Neuronal stem cell (in vitro differentiated cells): Measurements from ENCODE around the gene SHANK3.
A peak's percentile ranks its signal among the peaks of the same experiment; 100 is the strongest.

Experiments
- DNase-seq: peaks from one replicate; pipeline ENCODE4 v3.0.0-alpha.2; 2013; ENCODE audit warnings: low spot score
- H2AFZ ChIP-seq: one replicate; pipeline ENCODE4 v1.6.1; 2013; ENCODE audit warnings: mild to moderate bottlenecking, low read length, inconsistent platforms
- H2AK5ac ChIP-seq: 2 replicates; pipeline ENCODE4 v1.6.1; 2013; ENCODE audit warnings: low read depth, mild to moderate bottlenecking, inconsistent platforms, low read length, moderate library complexity, mixed read lengths
- H2BK120ac ChIP-seq: 2 replicates; pipeline ENCODE4 v1.6.1; 2013; ENCODE audit warnings: low read depth, mild to moderate bottlenecking, inconsistent platforms, low read length, moderate library complexity, mixed read lengths
- H2BK12ac ChIP-seq: one replicate; pipeline ENCODE4 v1.6.1; 2013; ENCODE audit warnings: low read length, inconsistent platforms
- H2BK15ac ChIP-seq: 2 replicates; pipeline ENCODE4 v1.6.1; 2013; ENCODE audit warnings: mild to moderate bottlenecking, low read length, inconsistent platforms, mixed read lengths
- H2BK5ac ChIP-seq: one replicate; pipeline ENCODE4 v1.6.1; 2013; ENCODE audit warnings: inconsistent platforms, mild to moderate bottlenecking, low read length, moderate library complexity
- H3K14ac ChIP-seq: one replicate; pipeline ENCODE4 v1.6.1; 2013; ENCODE audit warnings: low read length, inconsistent platforms
- H3K18ac ChIP-seq: 2 replicates; pipeline ENCODE4 v1.6.1; 2013; ENCODE audit warnings: low read length, inconsistent platforms
- H3K23ac ChIP-seq: 2 replicates; pipeline ENCODE4 v1.6.1; 2013; ENCODE audit warnings: low read depth, mild to moderate bottlenecking, mixed read lengths, low read length, inconsistent platforms; ENCODE audit not compliant: poor library complexity
- H3K27ac ChIP-seq: replicated peaks from 3 replicates; pipeline ENCODE4 v1.5.1; 2013; ENCODE audit warnings: low read length, inconsistent platforms
- H3K27me3 ChIP-seq, 3 experiments: 2 replicates each; pipeline ENCODE4 v1.6.1; 2013; ENCODE audit warnings: low read length in 3 of 3, mild to moderate bottlenecking in 2 of 3, inconsistent platforms in 1 of 3, low read depth in 1 of 3, mixed read lengths in 1 of 3, moderate library complexity in 1 of 3; ENCODE audit not compliant: control insufficient read depth in 3 of 3, insufficient read depth in 3 of 3
- H3K36me3 ChIP-seq, 2 donors: replicated peaks in 1 of 2; 2 replicates each; pipeline ENCODE4 v1.6.1; 2013; ENCODE audit warnings: low read length in 2 of 2; ENCODE audit not compliant: control insufficient read depth in 2 of 2, insufficient read depth in 2 of 2
- H3K4ac ChIP-seq: 2 replicates; pipeline ENCODE4 v1.6.1; 2013; ENCODE audit warnings: inconsistent platforms, mild to moderate bottlenecking, low read length, moderate library complexity
- H3K4me1 ChIP-seq, 2 donors: 1 replicate in 1 of 2; 2 replicates in 1 of 2; pipeline ENCODE4 v1.6.1; 2013; ENCODE audit warnings: low read length in 2 of 2, low read depth in 1 of 2; ENCODE audit not compliant: control insufficient read depth in 2 of 2, insufficient read depth in 1 of 2
- H3K4me2 ChIP-seq: one replicate; pipeline ENCODE4 v1.6.1; 2013; ENCODE audit warnings: mild to moderate bottlenecking, low read length, inconsistent platforms; ENCODE audit not compliant: insufficient read depth, poor library complexity, severe bottlenecking
- H3K4me3 ChIP-seq, 2 donors: 2 replicates each; pipeline ENCODE4 v1.5.1; 2013; ENCODE audit warnings: low read length in 2 of 2, mild to moderate bottlenecking in 2 of 2, inconsistent platforms in 1 of 2, moderate library complexity in 1 of 2
- H3K79me1 ChIP-seq: one replicate; pipeline ENCODE4 v1.6.1; 2013; ENCODE audit warnings: low read depth, mild to moderate bottlenecking, inconsistent platforms, low read length, moderate library complexity
- H3K9ac ChIP-seq: one replicate; pipeline ENCODE4 v1.6.1; 2013; ENCODE audit warnings: mild to moderate bottlenecking, low read depth, low read length, inconsistent platforms; ENCODE audit not compliant: poor library complexity
- H3K9me3 ChIP-seq, 2 donors: replicated peaks in 1 of 2; 2 replicates each; pipeline versions ENCODE3 to v1.6.1; 2013; ENCODE audit warnings: low read length in 2 of 2, mild to moderate bottlenecking in 2 of 2, inconsistent platforms in 1 of 2, low read depth in 1 of 2, mixed read lengths in 1 of 2, moderate library complexity in 1 of 2; ENCODE audit not compliant: control insufficient read depth in 2 of 2, insufficient read depth in 1 of 2
- H4K8ac ChIP-seq: one replicate; pipeline ENCODE4 v1.6.1; 2013; ENCODE audit warnings: low read depth, mild to moderate bottlenecking, inconsistent platforms, low read length, moderate library complexity
- H4K91ac ChIP-seq: one replicate; pipeline ENCODE4 v1.6.1; 2013; ENCODE audit warnings: low read length, low read depth, mild to moderate bottlenecking, inconsistent platforms; ENCODE audit not compliant: poor library complexity
- WGBS, 2 donors: extraction: QIAGEN DNeasy Blood & Tissue Kit; methylation state at CpG; one replicate each; pipeline ENCODE4 v1.1.7; 2013; ENCODE audit warnings: missing lambda C conversion rate in 2 of 2, mixed read lengths in 1 of 2; ENCODE audit not compliant: insufficient read length in 2 of 2, insufficient replicate concordance in 1 of 2; ENCODE audit errors: extremely low coverage in 2 of 2; 5-methylcytosine and 5-hydroxymethylcytosine counted together

SHANK3 gene

DNA sequence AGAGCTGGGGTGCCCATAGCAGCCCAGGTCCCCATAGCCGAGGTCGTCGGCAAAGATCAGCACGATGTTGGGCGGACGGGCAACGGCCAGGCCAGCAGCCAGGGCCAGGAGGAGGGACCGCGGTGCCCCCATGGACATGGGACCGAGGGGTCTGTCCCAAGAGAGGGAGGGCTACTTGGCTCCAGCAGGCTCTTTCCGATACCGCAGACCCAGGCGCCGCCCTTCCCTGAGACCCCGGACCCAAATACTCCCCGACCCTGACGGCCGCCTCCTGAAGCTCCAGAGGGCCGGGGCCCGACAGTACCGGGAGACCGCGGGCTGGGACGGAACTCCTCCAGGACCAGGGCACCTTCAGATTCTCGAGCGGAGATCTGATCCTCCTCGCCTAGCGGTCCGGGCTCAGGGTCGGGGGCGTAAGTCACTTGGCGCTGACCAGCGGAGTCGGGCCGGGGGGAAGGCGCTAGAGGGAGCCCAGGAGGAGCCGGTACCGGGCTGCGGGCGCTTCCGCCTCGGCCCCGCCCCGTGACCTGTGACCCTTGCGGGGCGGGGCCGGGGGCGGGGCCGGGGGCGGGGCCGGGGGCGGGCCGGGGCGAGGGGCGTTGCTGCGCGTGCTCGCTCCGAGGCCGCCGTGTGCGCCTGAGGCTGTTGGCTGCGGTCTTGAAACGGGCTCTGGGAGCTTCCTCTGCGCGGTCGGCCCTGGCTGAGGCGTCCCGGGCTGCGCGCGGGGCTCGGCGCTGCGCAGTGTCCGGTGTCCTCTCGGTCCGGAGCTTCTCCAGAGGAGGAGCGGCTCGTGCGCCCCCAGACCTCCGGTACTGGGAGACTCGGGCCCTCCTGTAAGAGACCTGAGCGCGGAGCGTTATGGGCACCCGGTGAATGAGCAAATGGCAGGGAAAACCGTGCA is 44.7 kb upstream of the SHANK3 start, which contains the start of gene ARSA:
Gene ARSA (minus strand): TSS at position 511 of the 901 bp plus-strand sequence. CDS start 373 bp downstream, at position 138.
- peak within 1 kb of the TSS; percentile 92 for H2AK5ac ChIP-seq
- H3K36me3 ChIP-seq = no peaks in the 10 kb centered on the region
- no peak within 1 kb of the TSS for H4K8ac ChIP-seq
- H4K91ac ChIP-seq = no peak within 1 kb of the TSS
- H3K27ac ChIP-seq = no peak within 1 kb of the TSS
- no CpG with 5 or more reads among the region's 88 CpGs for WGBS, 2 donors
- peak within 1 kb of the TSS; percentile 32 for H3K4ac ChIP-seq
- peaks cover 2% of the 10 kb centered on the region for H3K79me1 ChIP-seq
- no peak within 1 kb of the TSS for H2BK120ac ChIP-seq
- H3K9ac ChIP-seq = peak within 1 kb of the TSS; percentile 95
- peak within 1 kb of the TSS; percentile 98 for H2AFZ ChIP-seq
- peak within 1 kb of the TSS; percentile 93 for H2BK15ac ChIP-seq
- H3K18ac ChIP-seq = peak within 1 kb of the TSS; percentile 98
- peaks cover 0 to 6% (median 0%) of the 10 kb centered on the region in 3 experiments for H3K27me3 ChIP-seq
- H3K4me3 ChIP-seq = peak within 1 kb of the TSS; percentile 91 to 94
- H3K4me2 ChIP-seq = peak within 1 kb of the TSS; percentile 99
- peak within 1 kb of the TSS; percentile 94 for H3K14ac ChIP-seq
- DNase-seq = peak; percentile 82
- peak within 1 kb of the TSS; percentile 70 for H2BK12ac ChIP-seq
- H3K23ac ChIP-seq = peak within 1 kb of the TSS; percentile 93
- H3K9me3 ChIP-seq = no peaks in the 10 kb centered on the region
- H3K4me1 ChIP-seq = peaks cover 11 to 13% of the 10 kb centered on the region in 2 donors
- peak within 1 kb of the TSS; percentile 62 for H2BK5ac ChIP-seq

DNA sequence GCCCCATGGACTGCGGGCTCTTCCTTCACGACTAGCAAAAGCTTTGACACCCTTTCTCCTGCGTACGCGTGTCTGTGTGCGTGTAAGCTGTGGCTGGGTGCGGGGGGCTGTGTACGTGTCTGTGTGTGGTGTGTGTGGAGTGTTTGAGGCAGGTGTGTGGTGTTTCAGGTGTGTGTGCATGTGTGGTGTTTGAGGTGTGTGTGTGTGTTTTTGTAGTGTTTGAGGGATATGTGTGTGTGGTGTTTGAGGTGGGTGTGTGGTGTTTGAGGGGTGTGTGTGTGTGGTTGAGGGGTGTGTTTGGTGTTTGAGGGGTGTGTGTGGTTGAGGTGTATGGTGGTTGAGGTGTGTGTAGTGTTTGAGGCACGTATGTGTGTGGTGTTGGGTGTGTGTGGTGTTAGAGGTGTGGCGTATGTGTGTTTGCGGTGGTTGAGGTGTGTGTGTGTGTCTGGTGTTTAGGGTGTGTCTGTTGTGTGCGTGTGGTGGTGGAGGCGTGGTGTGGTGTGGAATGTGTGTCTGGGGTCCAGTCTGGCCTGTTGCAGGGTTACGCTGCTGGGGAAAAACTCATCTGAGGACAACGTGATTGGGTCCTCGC is 44.0 kb upstream of the SHANK3 start:
- H3K4me2 ChIP-seq = peak overlapping the region; percentile 95

DNA sequence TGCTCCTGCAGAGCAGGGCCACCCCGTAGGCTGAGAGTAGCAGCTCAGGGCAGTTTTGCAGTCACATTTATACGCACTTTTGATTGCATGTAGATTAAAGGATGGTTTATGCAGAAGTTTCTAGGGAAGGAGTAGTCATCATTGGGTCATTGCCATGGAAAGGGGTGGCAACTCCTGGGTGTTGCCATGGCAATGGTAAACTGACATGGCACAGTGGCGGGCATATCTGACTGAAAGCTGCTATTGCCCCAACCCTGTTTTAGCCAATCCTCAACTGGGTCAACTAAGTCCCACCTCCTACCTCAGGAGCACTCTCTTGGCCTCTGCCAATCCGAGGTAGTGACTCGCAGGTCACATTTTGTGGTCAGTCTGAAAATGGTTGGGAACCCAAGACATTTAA is 42.2 kb upstream of the SHANK3 start:
- no peak overlapping the region for H3K4me3 ChIP-seq
- H3K36me3 ChIP-seq = no peaks in the 10 kb centered on the region
- no peak overlapping the region for H3K23ac ChIP-seq
- H2BK15ac ChIP-seq = no peak overlapping the region
- H3K9ac ChIP-seq = no peak overlapping the region
- H3K14ac ChIP-seq = no peak overlapping the region
- no peak overlapping the region for H4K91ac ChIP-seq
- no peak overlapping the region for H3K27ac ChIP-seq
- no peak overlapping the region for H2BK120ac ChIP-seq
- no peaks in the 10 kb centered on the region for H3K9me3 ChIP-seq
- no peak overlapping the region for H2AK5ac ChIP-seq
- no peak overlapping the region for H4K8ac ChIP-seq
- no CpG with 5 or more reads among the region's 5 CpGs for WGBS, 2 donors
- H2BK5ac ChIP-seq = no peak overlapping the region
- no peak for DNase-seq
- peaks cover 11 to 13% of the 10 kb centered on the region in 2 donors for H3K4me1 ChIP-seq
- no peak overlapping the region for H3K4ac ChIP-seq
- no peak overlapping the region for H2AFZ ChIP-seq
- H3K27me3 ChIP-seq = peaks cover 0 to 6% (median 0%) of the 10 kb centered on the region in 3 experiments
- peaks cover 2% of the 10 kb centered on the region for H3K79me1 ChIP-seq
- no peak overlapping the region for H3K18ac ChIP-seq
- H3K4me2 ChIP-seq = no peak overlapping the region
- H2BK12ac ChIP-seq = no peak overlapping the region

More for the DNA sequence above, 44.0 kb upstream of the SHANK3 start:
- no peak overlapping the region for H2AK5ac ChIP-seq
- no peak for DNase-seq
- peaks cover 0 to 6% (median 0%) of the 10 kb centered on the region in 3 experiments for H3K27me3 ChIP-seq
- no peaks in the 10 kb centered on the region for H3K9me3 ChIP-seq
- H2BK12ac ChIP-seq = no peak overlapping the region
- H3K23ac ChIP-seq = peak overlapping the region; percentile 1
- peak overlapping the region; percentile 98 for H3K18ac ChIP-seq
- H4K91ac ChIP-seq = no peak overlapping the region
- peaks cover 9 to 13% of the 10 kb centered on the region in 2 donors for H3K4me1 ChIP-seq
- H3K4me3 ChIP-seq = peak overlapping the region; percentile 91 to 94
- peak overlapping the region; percentile 95 for H3K9ac ChIP-seq
- peak overlapping the region; percentile 2 for H2BK15ac ChIP-seq
- H2BK5ac ChIP-seq = no peak overlapping the region
- no peak overlapping the region for H4K8ac ChIP-seq
- H3K36me3 ChIP-seq = no peaks in the 10 kb centered on the region
- H3K27ac ChIP-seq = no peak overlapping the region
- H2BK120ac ChIP-seq = no peak overlapping the region
- H3K14ac ChIP-seq = peak overlapping the region; percentile 85
- H3K79me1 ChIP-seq = peaks cover 2% of the 10 kb centered on the region
- H2AFZ ChIP-seq = peak overlapping the region; percentile 98
- WGBS, 2 donors = 100% methylated on average over 3 of the region's 16 CpGs; no CpG with 5 or more reads in 1 of the 2 donors
- no peak overlapping the region for H3K4ac ChIP-seq

DNA sequence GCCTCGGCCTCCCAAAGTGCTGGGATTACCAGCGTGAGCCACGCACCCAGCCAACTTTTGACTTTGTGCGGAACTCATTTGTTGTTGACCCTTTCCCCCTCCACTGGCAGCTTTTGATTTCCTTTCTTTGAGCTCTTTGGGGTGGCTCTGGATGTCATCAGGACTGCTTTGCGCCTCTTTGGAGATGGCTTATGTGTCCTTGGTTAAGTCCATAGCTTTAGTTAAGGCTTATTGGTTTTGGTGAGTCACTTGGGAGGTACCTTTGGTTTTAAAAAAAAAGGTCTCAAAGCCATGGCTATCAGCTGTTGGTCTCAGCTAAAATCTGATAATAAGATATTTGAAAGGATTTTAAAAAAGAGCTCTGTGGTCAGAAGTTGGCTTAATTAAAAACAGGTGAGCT is 39.5 kb upstream of the SHANK3 start:
- no peak overlapping the region for H3K4ac ChIP-seq
- no peak overlapping the region for H3K23ac ChIP-seq
- H3K4me3 ChIP-seq = no peak overlapping the region
- H4K8ac ChIP-seq = no peak overlapping the region
- H2AFZ ChIP-seq = no peak overlapping the region
- no peak overlapping the region for H2BK12ac ChIP-seq
- H3K9me3 ChIP-seq = no peaks in the 10 kb centered on the region
- no peak overlapping the region for H2BK15ac ChIP-seq
- peaks cover 10 to 11% of the 10 kb centered on the region in 2 donors for H3K4me1 ChIP-seq
- no peak for DNase-seq
- WGBS, 2 donors = no CpG with 5 or more reads among the region's 5 CpGs
- H3K9ac ChIP-seq = no peak overlapping the region
- H3K18ac ChIP-seq = no peak overlapping the region
- H2AK5ac ChIP-seq = no peak overlapping the region
- H2BK120ac ChIP-seq = no peak overlapping the region
- H3K79me1 ChIP-seq = no peaks in the 10 kb centered on the region
- no peak overlapping the region for H3K14ac ChIP-seq
- no peak overlapping the region for H4K91ac ChIP-seq
- no peak overlapping the region for H3K27ac ChIP-seq
- no peak overlapping the region for H2BK5ac ChIP-seq
- no peak overlapping the region for H3K4me2 ChIP-seq
- no peaks in the 10 kb centered on the region for H3K36me3 ChIP-seq
- H3K27me3 ChIP-seq = peaks cover 0 to 6% (median 0%) of the 10 kb centered on the region in 3 experiments
